Activated T-helper 9 cell treated with anti-CD3 and anti-CD28 coated beads, Interleukin-2, amount 50 U/mL, for 16 hours (primary cell): ENCODE results near the gene NKAIN2.

Source experiments
- DNase-seq: peaks from one replicate; pipeline ENCODE4 v3.0.0-alpha.2; 2020; ENCODE audit warnings: low read depth

NKAIN2 gene

GRCh38 chr6:123803504-123804013 lies at the start of gene NKAIN2:
TSS of gene NKAIN2 (plus strand) at chr6:123803865.
- DNase-seq, result no peak

- no peak for DNase-seq
Observed at GRCh38 chr6:123759472-123759871, 44.2 kb upstream of the NKAIN2 start.

- DNase-seq, result no peak
Observed at GRCh38 chr6:123763904-123764303, 39.8 kb upstream of the NKAIN2 start.

GRCh38 chr6:123764722-123765121 lies 38.9 kb upstream of the NKAIN2 start:
- no peak for DNase-seq

DNA sequence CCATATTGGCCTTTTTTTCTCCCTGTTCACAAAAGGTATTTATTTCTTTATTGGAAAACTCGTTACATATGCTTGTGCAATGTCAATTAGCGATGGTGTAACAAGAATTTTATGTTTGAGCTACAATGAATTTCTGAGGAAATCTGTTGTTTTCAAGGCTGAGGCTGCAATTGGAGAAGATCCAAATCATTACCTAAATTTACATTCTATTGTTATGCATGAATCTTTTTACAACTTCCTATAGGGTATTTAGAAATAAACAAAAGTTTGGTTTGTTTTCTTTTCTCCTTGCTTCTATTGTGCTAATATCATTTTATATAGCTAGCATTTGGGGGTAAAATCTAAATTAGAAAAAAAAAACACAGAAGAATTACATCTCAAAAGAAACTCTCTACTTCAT lies 34.7 kb upstream of the NKAIN2 start:
- no peak for DNase-seq

DNA sequence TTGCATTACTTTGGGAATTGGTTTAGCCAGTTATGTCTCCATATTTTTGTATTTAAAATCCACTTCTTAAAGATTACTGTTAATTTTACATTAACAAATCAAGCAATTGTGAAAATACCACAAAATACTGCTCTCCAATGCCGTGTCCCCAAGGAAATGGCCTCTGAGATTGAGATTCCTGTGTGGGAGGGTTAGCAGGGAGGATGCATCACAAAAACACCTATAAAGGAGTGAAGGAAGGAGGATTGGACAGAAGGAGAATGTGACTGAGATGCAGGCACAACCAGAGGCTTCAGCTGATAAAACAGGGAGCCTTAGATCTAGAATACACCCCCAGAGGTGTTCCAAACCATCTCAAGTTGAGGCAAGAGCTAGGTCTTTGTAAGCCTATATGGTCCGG lies 34.2 kb upstream of the NKAIN2 start:
- DNase-seq, result no peak

DNA sequence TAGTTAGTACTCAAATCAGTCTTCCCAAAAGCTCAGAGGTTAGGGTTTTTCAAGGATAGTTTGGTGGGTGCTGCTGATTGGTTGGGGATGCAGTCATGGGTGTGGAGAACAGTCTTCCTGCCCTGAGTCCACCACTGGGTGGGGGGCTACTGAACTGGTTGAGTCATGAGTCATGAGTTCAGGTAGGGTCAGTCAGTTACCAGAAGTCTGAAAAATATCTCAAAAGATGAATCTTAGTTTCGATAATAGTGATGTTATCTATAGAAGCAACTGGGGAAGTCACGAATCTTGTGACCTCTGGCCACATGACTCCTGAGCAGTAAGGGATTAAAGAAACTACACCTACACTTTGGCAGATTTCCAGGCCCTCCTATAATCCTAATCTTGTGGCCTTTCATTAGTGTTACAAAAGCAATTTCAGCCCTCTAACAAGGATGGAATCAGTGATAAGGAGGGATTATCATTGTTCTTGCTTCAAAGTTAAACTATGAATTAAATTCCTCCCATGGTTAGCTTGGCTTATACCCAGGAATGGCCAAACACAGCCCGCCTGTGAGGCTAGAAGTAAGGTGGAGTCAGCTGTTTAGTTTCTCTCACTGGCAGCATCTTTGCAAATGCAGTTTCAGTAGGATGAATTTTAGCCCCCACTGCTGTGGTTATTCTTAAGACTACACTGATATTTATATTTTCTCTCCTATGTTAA lies 33.3 kb upstream of the NKAIN2 start:
- DNase-seq, result no peak

- no peak for DNase-seq
Observed at GRCh38 chr6:123771126-123771525, 32.5 kb upstream of the NKAIN2 start.

DNA sequence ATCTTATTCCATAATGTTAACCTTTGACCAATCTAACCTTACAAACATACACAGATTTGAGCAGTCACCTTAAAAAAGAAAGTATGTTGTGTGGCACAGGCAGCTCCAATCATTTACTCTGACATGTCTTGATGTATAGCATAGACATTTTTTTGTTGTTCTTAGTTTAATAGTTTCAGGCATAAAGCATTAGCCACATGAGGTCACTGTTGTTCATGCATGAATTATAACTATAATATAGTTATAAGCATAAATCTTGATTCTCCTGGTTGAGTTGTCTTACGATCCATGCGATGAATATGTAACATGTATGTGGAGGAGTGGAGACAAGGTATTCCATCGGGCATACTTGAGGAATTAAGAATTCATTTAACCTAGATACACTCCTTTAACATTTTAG lies 26.1 kb upstream of the NKAIN2 start:
- DNase-seq, result no peak

- DNase-seq, result no peak
Observed at GRCh38 chr6:123780021-123780420, 23.6 kb upstream of the NKAIN2 start.

DNA sequence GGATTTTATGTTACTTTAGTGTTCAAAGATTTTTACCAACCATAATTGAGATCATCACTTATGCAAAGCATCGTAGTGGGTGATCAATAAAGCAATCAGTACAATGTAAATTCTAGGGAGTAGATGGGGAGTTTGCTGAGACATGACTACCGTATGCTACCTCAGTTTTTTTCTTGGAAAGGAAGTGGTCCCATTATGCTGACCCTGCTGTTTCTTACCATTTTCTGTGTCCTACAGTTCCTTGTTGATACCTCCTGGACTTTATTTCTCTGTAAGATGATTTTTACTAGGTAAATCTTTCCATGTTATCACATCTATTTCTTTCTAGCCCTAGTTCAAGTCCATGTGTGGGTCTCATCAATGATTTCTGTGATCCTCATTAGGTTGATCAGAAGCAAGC lies 19.3 kb upstream of the NKAIN2 start:
- DNase-seq, result no peak

DNA sequence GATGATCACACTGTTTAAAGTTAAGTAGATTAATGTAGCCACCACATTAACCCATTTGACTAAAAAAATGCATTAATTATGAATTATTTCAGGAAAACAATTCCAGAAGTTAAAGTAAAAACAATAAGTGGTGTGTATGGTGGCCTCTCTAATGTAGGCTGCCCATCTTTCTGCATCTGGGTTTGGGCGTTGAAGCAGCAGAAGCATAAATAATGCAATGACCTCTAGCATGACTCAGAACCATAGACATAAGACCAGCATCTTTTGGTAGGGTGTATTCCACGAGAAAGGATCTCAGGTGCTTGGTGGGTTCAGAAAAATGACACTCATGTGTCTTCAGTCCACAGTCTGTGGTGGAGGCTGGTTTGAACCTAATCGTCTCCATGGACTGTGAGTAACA lies 18.6 kb upstream of the NKAIN2 start:
- no peak for DNase-seq

DNA sequence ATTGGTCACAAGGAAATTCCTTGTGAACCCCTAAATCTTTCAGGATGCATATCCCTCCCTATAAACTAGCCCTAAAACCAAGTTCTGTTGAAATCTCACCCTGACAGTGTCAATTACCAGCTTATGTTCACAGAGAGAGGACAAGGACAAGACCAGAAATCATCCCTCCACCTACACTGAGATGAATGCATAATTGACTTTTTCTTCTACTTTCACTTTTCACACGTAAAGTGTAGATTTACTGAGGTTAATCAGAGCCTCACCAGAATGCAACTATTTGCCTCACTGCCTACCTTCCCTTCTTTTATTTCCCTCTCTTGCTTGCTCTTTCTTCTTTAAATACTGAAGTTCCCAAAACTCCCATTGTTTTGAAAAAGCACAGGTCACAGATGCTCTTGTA lies 15.3 kb upstream of the NKAIN2 start:
- DNase-seq, result no peak

GRCh38 chr6:123794190-123794589 lies 9.5 kb upstream of the NKAIN2 start:
- no peak for DNase-seq

DNA sequence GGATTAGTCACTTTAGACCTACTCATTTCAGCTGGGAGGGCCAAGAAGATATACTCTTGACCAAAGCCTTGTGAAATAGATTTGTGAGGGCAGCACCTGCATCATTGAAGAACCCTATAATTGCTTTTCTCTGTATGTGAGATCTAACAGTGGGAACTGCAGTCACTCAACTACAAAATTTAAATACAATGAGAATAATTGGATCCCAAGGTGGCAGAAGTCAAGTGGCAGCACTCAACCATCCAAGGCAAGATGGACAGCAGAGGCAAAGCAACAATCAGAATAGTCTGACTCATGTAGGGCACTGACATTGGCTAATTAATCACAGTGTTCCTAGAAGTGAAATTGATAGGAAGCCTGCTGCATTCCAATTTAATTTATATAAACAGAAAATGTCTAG lies 8.9 kb upstream of the NKAIN2 start:
- DNase-seq, result no peak

DNA sequence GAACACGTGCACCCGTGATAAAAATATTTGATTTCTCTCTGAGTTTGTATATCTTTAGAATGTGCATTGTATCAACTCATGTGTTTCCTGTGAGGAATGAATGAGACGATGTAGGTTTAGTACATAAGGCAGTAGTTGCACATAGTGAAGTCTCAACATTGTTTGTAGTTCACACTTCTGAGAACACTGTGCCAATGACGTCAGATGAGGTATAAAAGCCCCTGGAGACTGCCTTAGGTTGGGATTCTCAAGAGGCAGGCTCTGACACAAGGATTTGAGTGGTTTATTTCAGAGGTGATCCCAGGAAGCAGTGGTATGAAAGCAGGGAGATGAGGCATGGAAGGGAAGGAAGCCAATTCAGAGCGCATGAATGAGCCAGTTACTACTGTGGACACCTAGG lies 2.6 kb upstream of the NKAIN2 start:
- DNase-seq, result no peak

DNA sequence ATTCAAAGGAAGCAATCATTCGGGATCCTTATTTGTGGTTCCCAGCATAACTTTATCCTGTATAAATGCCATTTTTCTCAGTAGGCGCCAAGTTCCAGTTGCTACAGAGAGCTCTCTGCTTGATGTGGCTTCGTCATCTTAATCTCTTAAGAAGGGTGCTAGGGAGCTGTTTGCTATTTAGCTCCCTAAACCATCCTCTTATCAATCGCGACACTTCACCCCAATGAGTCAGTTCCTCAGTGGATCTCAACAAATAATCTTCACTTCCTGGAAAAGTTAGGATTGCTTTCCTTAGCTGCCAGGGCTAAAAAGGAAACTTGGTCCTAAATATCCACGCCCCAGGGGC lies 1.3 kb upstream of the NKAIN2 start:
- no peak for DNase-seq

- peak; percentile 17 for DNase-seq
Observed at GRCh38 chr6:123802697-123803503, 765 bp upstream of the NKAIN2 start.

DNA sequence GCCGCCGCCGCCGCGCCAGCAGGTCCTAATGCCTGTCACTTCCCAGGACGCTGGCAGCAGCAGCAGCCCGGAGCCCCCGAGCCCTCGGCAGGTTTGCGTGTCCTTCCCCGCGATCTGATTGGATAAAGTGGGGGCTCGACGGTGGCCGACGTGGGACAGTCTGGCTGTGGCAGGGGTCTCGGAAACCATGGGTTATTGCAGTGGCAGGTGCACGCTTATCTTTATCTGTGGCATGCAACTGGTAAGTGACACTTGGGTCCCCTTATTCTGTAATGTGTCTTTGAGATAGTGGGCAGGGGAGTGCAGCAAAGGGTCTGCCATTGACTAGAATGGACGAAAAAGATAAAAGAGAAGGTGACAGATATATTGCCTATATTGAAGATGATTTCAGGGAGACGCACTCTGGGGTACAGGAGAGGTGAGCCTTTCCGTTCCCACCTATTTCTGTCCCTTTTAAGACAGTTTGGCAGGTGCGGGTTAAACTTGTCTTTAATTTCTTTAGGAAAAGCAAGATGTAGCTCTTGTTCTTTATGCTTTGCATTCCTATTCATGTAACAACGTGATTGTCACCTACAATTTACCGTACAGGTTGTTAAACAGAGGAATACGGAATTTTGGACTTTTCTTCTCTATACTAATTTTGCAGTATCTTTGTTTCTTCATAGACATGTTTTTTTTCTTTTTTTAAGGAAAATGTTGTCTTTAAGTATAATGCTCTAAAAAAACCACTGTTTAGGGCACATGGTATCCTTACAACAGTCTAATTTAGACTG lies 535 bp downstream of the NKAIN2 start:
- DNase-seq, result no peak

- DNase-seq, result no peak
Observed at GRCh38 chr6:123804787-123805540, 1.3 kb downstream of the NKAIN2 start.

- DNase-seq, result no peak
Observed at GRCh38 chr6:123805921-123806320, 2.3 kb downstream of the NKAIN2 start.

GRCh38 chr6:123806561-123806960 lies 2.9 kb downstream of the NKAIN2 start:
- no peak for DNase-seq
